NCI-H2227 (cell line): ENCODE measurements around the gene SLU7.

Experiments used
- DNase-seq: peaks from one replicate; lab custom pipeline; 2025; ENCODE audit not compliant: unreplicated experiment; lab: John Stamatoyannopoulos, UW

The SLU7 gene

DNA sequence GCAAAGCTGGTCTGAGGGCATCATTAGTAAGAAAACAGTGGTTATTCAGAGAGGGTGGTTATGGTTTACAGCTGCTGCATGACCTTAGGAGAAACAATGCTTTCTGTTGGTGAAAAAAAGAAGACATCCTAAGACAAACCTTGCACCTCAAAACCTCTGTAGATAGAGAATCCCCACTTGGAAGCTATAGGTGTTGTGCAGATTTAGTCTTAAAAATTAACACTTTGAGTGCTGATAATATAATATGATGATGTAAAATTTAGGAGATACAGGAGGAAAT, 1.4 kb upstream of the SLU7 start:
- no peak for DNase-seq

DNA sequence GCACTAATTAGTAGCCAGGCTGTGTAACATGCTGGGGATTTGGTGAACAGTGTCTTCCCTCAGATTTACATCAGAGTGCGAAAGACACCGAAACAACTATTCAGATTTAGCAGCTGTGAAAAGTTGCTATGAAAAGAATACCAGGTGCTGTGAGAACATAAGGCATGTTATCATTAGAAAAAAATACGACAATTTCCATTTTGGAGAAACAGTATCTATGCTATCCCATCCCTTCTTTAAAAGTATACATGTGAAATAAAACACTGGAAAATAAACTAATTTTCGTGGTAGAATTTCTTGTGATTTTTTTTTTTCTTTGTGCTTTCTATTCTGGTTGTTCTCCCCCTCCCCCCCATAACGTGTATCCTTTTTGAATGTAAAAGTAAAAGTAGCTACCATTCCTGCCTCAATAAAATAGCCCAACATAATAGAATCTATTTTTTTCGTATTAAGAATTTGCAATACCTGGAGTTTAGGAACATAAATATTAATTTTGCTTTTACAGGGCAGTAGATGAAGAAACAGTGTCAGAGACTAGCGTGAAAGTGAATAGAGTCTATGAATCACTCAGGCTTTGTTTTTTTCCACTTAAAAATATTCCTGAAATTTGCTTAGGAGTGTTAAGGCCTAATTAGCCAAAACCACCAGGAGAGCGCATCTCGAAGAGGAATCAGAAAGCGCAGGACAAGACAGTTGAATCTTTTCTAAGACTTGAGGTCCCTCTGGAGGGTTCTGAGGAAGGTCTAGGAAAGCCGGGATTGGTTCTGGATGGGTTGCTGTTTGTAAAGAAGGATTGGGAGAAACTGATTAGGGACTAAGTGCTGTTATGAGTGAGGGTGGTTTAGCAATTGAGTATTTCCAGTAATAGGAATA, 813 bp upstream of the SLU7 start:
- DNase-seq: peak; percentile 15

DNA sequence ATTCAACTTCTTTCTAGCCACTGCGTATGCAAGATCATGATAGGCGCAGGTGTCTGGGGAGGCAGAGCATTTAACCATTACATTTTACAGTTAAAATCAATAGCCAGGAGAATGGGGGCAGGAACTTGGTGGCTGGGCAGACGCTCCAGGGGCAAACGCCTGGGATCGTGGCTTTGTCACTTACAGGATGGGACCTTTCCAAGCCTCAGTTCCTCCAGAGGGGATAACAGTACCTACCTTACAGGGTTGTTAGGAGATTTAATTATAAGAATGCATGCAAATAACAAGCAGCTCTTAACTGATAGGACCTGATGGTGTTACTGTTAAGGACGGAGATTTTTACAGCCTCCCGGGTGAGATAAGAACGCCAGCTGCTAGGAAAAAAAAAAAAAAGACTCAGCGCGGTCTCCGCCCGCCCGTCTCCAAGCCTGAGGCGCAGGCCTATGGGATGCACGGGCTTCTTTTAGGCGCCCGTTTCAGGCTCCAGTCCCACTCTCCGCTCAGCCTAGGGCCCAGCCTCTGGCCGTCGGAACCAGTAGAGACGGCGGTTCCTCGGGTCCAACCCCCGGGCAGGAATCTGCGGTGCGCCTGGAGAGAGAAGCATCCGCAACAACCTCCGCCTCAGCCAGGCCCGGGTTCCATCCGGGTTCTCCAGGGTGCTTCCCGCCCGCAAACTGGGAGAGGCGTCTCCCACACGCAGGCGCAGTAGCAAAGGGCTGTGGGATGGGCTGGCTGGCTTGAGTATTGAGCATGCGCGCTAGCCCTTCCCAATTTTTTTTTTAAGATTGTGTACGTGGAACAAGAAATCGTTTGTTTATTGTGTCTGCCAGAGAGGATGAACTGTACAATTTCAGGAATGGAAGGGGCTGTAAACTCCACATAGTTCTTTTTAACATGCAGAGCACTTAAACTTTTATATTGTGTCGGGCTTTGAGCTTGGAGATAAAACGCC, 19.2 kb downstream of the SLU7 start, which contains the start of gene FAM200C:
Gene FAM200C (minus strand): TSS at position 653 of the 952 bp plus-strand sequence. CDS start 4,564 bp downstream, outside the sequence.
- peak; percentile 92 for DNase-seq

DNA sequence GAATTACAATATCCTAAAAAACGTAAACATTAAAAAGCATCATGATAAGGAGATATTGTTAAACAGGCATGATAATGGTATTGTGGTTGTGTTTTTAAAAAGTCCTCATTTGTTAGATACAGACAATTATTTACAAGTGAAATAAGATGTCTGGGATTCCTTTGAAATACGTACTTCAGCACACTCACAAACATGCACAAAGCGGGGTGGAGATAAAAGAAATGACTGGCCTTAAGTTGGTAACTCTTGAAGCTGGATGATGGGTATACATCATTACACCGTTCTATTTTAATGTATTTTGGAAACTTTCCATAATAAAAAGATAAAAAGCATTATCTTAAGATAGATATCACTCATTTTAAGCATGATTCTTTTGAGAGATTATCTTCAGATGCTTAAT, 20.1 kb downstream of the SLU7 start:
- no peak for DNase-seq

DNA sequence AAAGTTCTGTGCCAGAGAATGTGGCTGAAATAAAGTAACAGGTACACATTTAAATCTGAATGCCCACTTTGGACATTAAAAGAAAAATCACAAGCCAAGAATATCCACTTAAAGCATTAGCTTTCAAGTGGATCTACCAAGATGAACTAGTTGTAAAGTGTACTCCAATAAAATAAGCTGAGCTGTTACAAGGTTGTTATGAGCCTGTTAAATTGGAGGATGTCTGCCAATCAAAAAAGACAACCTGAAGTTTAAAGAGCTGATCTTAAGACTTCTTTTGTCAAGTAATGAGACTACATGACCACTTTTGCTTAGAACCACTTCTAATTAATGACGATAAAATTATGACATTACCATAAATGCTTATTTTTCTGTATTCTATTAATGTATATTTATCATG, 21.4 kb downstream of the SLU7 start:
- DNase-seq: no peak

DNA sequence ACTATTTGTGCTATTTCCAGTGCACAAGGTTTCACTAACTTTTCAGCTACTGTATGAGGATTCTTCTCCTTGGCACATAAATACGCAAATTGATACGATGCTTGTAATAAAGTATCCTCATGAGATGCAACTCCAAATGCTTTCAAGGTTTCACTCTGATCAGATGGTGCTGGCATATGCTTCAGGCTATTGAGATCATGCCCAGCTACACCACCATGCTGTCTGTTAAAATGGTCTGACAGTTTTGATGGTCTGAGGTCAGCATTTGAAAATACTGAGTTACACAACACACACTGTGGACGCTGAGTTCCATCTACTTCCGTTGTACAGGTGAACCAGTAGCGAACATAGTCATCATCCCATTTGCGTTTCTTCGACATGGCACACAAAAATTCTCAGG, 23.8 kb downstream of the SLU7 start:
- DNase-seq: no peak

DNA sequence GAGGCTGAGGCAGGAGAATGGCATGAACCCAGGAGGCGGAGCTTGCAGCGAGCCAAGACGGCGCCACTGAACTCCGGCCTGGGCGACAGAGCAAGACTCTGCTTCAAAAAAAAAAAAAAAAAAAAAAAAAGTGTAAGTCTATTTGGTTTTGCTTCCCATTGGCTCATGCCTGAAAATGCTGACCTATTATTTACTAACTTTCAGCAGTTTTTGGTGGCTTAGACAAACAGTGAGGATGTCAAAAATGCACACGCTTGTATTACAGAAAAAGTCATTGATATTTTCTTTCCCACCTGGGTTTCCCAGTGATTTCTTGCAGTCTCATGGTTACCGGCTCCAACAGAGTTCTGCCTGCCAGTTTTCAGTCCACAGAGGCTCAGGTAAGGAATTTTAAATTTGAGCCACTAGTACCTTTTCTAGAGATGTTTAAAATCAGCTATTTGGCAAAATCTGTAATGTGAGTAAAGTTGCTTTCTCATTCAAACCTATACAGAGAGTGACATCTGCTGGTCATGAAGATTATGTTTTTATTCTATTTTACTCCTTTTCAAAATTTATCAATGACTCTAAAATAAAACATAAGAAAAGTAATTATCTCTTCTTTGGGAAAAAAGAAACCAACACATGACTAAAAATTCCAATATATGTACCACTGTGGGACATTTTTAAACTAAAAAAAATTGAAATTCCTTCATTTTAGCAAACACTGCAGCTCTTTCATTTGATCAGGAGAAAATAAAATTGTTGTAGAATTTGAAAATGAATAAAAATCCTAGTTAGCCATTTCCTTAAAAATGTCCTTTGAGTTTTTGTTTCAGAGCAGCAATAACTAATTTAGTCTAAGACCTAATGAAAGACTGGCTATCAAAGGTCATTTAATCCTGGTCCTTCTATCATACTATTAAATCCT, 27.8 kb downstream of the SLU7 start:
- peak; percentile 17 for DNase-seq

DNA sequence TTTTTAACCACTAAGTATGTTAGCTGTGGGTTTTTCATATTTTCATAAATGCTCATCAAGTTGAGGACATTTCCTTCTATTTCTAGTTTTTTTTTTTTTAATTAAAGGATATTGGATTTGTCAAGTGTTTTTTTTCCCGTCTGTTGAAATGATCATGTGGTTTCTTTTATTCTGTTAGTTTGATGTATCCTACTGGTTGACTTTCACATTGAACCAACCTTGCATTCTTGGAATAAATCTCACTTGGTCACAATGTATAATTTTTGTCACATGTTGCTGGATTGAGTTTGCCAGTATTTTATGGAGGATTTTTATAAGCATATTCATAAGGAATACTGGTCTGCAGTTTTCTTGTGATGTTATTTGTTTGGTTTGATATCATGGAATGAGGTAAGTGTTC, 31.4 kb downstream of the SLU7 start:
- peak; percentile 8 for DNase-seq

DNA sequence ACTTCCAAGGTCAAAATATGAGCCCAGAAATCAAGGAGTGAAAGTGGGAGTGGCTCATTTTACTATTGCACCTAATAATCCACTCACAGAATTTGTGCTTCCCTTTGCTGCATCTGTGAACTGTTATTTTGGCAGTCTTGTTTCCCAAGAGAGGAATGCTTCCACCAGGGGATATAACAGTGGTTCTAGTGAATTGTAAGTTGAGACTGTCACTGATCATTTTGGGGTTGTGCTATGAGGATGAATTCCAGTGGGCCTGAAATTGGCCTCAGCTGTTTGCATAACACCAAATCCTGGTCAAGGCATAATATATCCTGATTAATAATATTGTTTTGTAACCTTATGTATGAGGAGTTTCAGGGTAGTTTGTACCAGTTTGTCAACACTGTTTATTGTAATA, 33.4 kb downstream of the SLU7 start:
- DNase-seq: no peak

DNA sequence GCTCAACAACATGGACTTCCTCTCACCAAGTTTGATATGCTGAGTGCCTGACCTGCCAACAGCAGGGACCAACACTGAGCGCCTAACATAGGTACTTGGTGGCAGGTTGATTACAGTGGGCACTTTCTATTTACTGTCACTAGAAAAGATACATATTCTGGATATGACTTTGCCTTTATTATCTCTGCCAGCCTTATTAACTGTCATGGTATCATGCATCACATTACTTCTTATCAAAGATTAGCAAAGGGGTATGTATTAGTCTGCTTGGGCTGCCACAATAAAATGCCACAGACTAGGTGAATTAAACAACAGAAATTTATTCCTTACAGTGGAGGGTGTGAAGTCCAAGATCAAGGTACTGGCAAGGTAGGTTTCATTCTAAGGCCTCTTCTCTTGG, 34.2 kb downstream of the SLU7 start:
- no peak for DNase-seq

DNA sequence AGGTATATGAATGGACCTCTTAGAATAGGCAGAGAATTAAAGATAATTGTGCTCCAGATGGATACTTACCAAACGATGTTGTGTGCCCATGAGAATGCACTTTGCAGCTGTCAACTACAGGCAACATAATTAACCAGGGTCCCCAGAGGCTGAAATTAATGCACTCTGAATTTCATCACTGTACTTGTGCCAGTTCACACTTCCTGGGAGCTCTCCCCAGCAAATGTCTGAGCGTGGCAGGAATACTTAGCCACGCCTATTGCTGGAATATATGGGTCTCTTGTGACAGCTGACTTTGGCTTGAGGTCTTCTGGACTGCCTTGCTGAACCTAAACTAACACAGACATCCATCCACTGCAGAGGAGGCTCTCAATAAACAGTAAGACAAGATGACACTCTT, 36.5 kb downstream of the SLU7 start:
- no peak for DNase-seq

DNA sequence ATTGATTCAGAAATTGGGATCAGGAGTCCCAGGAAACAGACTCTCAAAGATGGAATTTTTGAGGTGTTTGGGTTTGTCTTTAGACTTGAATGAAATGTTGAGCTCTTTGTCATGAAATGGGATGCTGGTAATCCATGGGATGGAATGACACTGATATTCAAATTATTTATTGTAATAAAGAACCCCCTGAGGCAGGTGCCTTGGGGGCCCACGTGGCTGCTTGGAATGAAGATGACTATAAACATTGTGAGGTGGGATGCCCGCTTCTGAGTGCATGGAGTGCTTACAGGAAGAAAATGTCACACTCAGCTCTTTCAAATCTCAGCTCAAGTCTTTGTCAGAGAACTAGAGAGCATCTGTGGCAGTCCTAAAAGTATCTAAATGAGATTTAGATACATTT, 38.8 kb downstream of the SLU7 start:
- DNase-seq: no peak

DNA sequence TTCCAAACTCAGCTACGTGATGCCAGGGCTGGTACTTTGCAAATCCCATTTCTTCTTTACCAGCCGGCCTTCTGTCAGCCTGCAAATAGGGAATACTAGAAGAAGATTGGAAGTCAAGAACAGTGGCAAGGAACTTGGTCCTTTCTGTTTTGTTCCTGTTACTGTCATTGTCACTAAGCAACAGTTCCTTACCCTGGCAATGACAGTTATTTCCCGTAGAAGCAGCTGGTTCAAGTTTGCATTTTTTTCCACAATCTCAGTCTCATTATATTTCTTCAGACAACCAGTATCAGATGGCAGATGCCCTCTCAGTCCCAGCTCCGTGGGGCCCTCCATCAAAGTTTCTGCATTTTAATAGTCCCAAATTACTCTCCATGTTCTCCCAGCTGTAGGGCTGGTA, 39.4 kb downstream of the SLU7 start:
- DNase-seq: no peak

DNA sequence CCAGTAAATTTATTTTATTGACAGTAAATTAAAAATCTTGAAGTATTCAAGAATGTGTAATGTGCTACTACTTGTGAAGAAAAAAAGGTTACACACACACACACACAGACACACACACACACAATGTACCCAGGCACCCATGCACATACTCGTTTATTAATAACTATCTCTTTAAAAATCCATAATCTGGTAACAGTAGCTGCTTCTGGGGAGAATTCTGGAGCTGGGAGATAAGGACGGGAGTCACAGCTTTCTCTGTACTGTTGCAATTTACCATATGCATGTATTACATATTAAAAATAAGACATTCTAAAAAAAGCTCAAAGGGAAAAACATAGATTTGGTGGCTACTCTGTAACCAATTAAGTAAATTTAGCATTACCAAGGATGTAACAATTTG, 40.6 kb downstream of the SLU7 start:
- DNase-seq: no peak

DNA sequence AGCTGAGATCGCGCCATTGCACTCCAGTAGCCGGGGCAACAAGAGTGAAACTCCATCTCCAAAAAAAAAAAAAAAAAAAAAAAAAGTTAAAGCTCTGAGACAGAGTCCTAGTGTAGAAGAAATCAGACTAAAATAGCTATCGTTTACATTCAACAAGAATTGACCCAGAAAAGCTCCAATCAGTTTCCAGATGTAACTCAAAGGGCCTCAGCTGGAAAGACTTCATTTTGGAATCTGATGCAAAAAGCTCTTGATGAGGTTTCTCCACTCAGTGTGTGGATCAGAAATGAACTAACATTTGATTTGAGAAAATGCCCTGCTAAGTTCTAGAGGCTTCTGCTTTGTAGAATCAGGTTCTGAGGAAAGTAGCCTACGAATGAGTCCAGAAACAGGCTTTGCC, 41.2 kb downstream of the SLU7 start:
- no peak for DNase-seq

DNA sequence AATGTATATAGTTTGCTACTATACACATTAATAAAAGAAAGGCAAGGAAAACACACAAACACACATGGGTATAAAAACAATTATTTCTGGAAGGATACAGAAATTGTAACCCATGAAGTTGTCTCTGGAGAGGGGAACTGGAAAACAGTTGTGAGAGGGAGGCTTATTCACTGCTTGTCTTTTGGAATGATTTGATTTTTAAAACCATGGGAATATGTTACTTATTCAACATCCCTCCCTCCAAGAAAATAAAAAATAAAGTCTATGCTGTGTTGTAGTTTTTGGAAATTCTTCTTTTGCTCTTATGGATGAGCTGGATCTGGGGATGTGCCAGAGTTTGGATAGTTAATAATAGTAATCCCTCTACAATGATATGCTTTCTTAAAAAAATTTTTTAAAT, 42.5 kb downstream of the SLU7 start:
- no peak for DNase-seq

DNA sequence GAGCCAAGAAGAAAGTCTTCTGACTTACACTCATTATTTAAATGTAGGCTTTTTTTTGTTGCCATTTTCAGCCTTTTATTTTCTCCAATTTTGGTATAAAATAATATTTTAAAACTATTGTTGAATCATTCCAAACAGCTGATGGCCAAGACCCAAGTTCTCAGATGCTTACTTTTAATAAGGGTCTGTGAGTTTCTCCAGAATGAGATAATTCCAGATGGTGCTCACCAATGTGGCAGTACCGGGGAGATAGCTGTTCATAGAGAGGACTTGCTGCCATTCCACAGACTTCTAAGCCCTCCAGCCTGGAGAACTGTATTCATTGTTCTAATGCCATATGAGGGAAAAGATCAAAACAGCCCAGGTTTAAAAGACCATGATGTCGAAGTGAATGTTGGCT, 43.2 kb downstream of the SLU7 start:
- DNase-seq: no peak

DNA sequence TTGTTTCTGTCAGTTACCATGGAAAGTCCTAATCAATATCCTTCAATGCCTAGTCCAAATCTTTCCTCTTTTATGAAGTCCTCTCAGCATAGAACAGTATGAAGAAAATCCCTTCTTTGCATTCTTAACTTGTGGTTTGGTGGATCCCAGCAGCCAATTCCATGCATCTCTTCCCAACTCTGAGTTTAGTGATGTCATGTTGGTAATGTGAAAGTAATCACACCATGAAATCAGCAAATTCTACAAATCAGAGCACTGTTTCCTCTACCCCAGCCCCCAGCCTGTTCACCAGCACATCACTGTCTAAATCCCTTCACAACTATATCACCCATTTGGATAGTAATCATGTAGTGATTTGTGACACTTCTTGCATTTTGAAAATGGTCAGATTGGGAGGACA, 43.7 kb downstream of the SLU7 start:
- no peak for DNase-seq

DNA sequence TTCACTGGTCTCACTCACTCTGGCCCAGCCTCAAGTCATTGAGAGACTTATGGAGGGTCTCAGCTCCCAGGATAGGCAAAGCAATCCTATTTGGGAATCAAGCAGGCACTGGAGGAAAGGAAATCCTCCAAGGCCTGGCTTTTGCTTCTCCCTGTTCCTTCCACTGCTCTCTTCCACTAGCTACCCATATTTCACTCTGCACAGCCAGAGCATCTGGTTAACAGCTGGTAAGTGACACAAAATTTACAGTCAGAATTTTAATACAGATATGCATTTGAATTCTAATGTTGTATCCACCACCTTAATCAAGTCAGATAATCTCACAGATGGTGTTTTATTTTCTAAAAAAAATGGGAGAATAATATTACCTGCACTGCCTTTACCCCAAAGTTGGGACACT, 47.6 kb downstream of the SLU7 start:
- no peak for DNase-seq

DNA sequence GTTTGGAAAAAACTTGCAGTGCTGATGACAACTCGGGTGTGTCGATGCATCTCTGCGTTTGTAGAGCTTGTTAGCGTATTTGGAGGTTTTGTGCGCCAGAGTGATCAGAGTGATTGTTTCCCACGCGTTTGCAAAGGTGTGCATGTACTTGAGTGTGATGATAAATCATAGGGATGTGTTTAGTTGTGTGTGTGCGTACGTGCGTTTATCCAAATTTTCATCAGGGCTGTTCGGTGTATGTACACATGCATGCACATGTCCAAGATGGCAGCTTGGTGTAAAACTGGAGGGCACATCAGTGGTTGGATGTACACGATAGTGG, 48.2 kb downstream of the SLU7 start:
- no peak for DNase-seq

DNA sequence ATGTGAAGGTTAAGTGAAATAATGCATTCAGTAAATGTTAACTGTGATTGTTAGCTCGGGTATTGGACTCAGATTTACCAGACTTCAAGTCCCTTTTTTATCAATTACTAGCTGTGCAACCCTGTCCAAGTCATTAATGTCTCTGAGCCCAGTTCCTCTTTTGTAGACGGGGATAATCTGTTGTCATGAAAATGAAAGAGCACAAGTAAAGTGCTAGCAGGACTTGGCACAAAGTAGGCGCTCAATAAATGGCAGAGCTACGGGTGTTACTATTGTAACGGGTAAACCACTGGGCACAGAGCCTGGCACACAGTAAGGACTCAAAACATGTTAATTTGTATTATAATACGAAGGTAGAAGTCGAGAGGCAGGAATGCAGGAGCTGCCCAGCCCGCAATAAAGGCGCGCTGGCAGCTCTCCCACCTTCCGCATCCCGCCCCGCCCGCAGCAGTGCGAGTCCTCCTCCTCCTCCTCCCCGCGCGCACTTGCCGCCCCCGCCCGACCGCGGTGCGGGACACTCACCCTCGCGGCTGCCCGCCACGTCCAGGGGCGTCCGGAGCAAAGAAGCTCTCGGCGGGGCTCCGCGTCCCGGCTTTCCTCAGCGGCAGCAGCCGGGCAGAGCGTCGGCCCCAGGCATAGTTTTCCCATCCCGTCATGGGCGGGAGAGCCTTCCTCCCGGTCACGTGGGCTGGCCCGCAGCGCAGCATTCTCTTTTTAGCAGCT, 48.7 kb downstream of the SLU7 start, which contains the start of gene C1QTNF2:
Gene C1QTNF2 (minus strand): TSS at position 637 of the 723 bp plus-strand sequence. CDS start 15,615 bp downstream, outside the sequence.
- DNase-seq: peak; percentile 32
